Heart right ventricle (tissue), 16 donors: ENCODE results near the gene PNMA6E. TPM values are rescaled to one million over a fixed set of nuclear protein-coding genes. Genes with fewer than 3 reads are reported as not detected.

Experiments used
- ATAC-seq, 8 donors: fragments of 200-7000 bp; cut with Tn5 transposase; one replicate each; pipeline ENCODE4 v1.9.1; 2020; ENCODE audit warnings: mild to moderate bottlenecking in 8 of 8, moderate library complexity in 8 of 8, moderate number of reproducible peaks in 1 of 8
- DNase-seq, 2 donors: peaks; one replicate each; pipeline ENCODE4 v3.0.0-alpha.2; 2020
- H3K27ac ChIP-seq, 10 donors: fragments of 200-600 bp; sonication (generic) in 2 of 10; one replicate each; pipeline versions ENCODE4 v1.5.0 to v1.8.0; 2020 to 2022; ENCODE audit warnings: mild to moderate bottlenecking in 3 of 10
- H3K27me3 ChIP-seq, 7 donors: fragments of 200-600 bp; one replicate each; pipeline ENCODE4 v1.8.0; 2021 to 2022; ENCODE audit warnings: mild to moderate bottlenecking in 2 of 7
- H3K36me3 ChIP-seq, 9 donors: fragments of 200-600 bp; sonication (generic) in 1 of 9; one replicate each; pipeline versions ENCODE4 v1.5.0 to v1.8.0; 2020 to 2022; ENCODE audit warnings: mild to moderate bottlenecking in 2 of 9
- H3K4me1 ChIP-seq, 9 donors: fragments of 200-600 bp; sonication (generic) in 1 of 9; one replicate each; pipeline versions ENCODE4 v1.5.0 to v1.8.0; 2020 to 2022; ENCODE audit warnings: mild to moderate bottlenecking in 4 of 9
- H3K4me3 ChIP-seq, 10 donors: fragments of 200-600 bp; sonication (generic) in 2 of 10; one replicate each; pipeline versions ENCODE4 v1.5.0 to v1.8.0; 2020 to 2022; ENCODE audit warnings: mild to moderate bottlenecking in 7 of 10, moderate library complexity in 2 of 10
- H3K9me3 ChIP-seq, 11 donors: fragments of 200-600 bp in 10 of 11; sonication (generic) in 2 of 11; one replicate each; pipeline versions ENCODE4 v1.5.0 to v1.8.0; 2013 to 2022; ENCODE audit warnings: mild to moderate bottlenecking in 2 of 11, control low read depth in 1 of 11, moderate library complexity in 1 of 11
- WGBS, 2 donors: extraction: QIAGEN DNeasy Blood & Tissue Kit; methylation state at CpG; one replicate each; pipeline ENCODE4 v1.1.7; 2013; ENCODE audit warnings: inconsistent platforms in 1 of 2; 5-methylcytosine and 5-hydroxymethylcytosine counted together
- intact Hi-C, 10 donors: fragments of 100-400 bp; cut with DNase I; formaldehyde crosslinking; loops; one replicate each; pipeline versions ENCODE4 v1.11.1 to v1.14.2; 2022
- long read RNA-seq, 3 donors: library from polyadenylated mRNA; unstranded; transcript quantifications; one replicate each; pipeline ENCODE4 v2.0.0, GENCODE V29; 2020 to 2021
- polyA plus RNA-seq, 2 donors: library from polyadenylated mRNA; stranded (reverse); fragments of 200-250 nt; gene quantifications; one replicate each; pipeline ENCODE4 v1.2.3, GENCODE V29; 2013
- total RNA-seq, 10 donors: library from RNA; stranded (reverse); fragmentation: NEBNext Ultra II Directional in 3 of 10; extraction: Animal tissue kit (Norgen Biotek cat#: 25700) in 3 of 10; gene quantifications; one replicate each; pipeline versions ENCODE4 v1.2.1 to v1.2.4, GENCODE V29; 2021 to 2023
- TF ChIP-seq, protein P1 (sequence below), 9 donors: fragments of 200-600 bp; sonication (generic) in 2 of 9; IDR thresholded peaks; one replicate each; pipeline versions ENCODE4 v1.5.0 to v1.8.0; 2021 to 2022; ENCODE audit warnings: antibody characterized with exemption in 9 of 9, mild to moderate bottlenecking in 5 of 9, moderate library complexity in 1 of 9
- donor health status: Arrhythmogenic right ventricular cardiomyopathy.
- donor health status: ischemic (EF 13 %, LVEDD 7.1; RV severe dilation, severe dysfunction).
- donor health status: healthy with polysubstance abuse.
- donor health status: DM: no; HTN: yes; CAD: no.
- donor health status: DM: no; HTN: no; CAD: no.
- donor health status: ischemic (EF 25% LVEDD 6.9; RV normal size, moderate dysfunction).
- donor health status: ischemic (EF 25% LVEDD 5.7; RV mildly dilated, moderate dysfunction).
- donor health status: healthy.
- donor health status: DM: yes; HTN: yes; CAD: no.
- donor health status: Ischemic cardiomyopathy.
- donor health status: ischemic (EF 35%, LVEDD 5.7; RV mildly dilated, moderate dysfunction).
- donor health status: nonischemic (EF 11% LVEDD 7.7; RV severe dilation, severe dysfunction).
- donor health status: DM: yes; HTN: yes; CAD: no.
- donor health status: PGD.
- donor health status: ischemic (EF 29% LVEDD 5.4; RV normal size, mild dysfunction).
- donor health status: nonischemic (EF 23%, LVEDD 6.1; RV moderate dilation, normal function).

Gene PNMA6E
- total RNA-seq (not detected), polyA plus RNA-seq (not detected)
- long read RNA-seq, donor 1 = 0 reads
- long read RNA-seq, donor 2 = 0 reads
- long read RNA-seq, donor 3, partial matches to known transcripts = 0 of 1 reads
- long read RNA-seq, donor 3, other reads (novel, unspliced or antisense) = 1 of 1 reads

DNA sequence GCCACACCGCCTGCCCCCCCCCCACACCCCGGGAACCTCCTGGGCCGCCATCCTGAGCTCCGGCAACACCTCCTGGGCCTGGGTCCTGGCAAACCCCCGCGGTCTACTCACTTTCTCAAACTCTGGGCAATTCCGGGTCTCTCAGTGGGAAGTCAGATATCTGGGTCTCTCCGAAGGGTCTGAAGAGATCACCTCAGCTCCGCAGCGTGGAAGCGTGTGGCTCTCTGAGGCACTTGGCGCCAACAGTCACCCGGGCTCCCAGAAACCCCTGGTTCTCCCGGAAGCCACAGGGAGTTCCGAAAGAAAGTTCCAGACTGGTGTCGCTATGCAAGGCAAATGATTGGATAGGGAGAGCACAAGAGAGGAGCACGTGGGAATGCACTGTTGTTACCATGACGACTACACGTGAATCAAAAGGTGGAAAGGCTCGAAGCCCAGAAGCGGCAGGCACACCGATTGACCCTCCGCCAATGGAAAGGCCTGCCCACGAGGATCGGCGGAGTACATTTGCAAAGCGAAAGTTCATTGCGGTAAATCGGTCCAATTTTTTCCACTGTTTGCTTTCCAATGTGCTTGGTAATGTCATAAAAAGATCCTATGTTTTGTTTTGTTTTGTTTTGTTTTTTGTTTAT, at the start of gene PNMA6E:
Gene PNMA6E (minus strand): TSS at position 218 of the 632 bp plus-strand sequence. CDS start 2,501 bp downstream, outside the sequence.
- DNase-seq (no peak), ATAC-seq (no peak)
- intact Hi-C loops = no loop called here
- no peak within 1 kb of the TSS for H3K27ac ChIP-seq
- H3K4me3 ChIP-seq = no peak within 1 kb of the TSS
- TF ChIP-seq, protein P1, sequence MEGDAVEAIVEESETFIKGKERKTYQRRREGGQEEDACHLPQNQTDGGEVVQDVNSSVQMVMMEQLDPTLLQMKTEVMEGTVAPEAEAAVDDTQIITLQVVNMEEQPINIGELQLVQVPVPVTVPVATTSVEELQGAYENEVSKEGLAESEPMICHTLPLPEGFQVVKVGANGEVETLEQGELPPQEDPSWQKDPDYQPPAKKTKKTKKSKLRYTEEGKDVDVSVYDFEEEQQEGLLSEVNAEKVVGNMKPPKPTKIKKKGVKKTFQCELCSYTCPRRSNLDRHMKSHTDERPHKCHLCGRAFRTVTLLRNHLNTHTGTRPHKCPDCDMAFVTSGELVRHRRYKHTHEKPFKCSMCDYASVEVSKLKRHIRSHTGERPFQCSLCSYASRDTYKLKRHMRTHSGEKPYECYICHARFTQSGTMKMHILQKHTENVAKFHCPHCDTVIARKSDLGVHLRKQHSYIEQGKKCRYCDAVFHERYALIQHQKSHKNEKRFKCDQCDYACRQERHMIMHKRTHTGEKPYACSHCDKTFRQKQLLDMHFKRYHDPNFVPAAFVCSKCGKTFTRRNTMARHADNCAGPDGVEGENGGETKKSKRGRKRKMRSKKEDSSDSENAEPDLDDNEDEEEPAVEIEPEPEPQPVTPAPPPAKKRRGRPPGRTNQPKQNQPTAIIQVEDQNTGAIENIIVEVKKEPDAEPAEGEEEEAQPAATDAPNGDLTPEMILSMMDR (IDR thresholded peaks at IDR 0.05) = no peak
- no peaks in the 10 kb centered on the region for H3K4me1 ChIP-seq
- H3K9me3 ChIP-seq = peaks cover 0 to 11% (median 0%) of the 10 kb centered on the region in 11 donors
- no peaks in the 10 kb centered on the region for H3K36me3 ChIP-seq
- no peaks in the 10 kb centered on the region for H3K27me3 ChIP-seq
- 92 to 96% methylated on average over 29 of the region's 29 CpGs for WGBS, 2 donors

- H3K27me3 ChIP-seq = peaks cover 0 to 6% (median 0%) of the 10 kb centered on the region in 7 donors
- H3K36me3 ChIP-seq = peaks cover 0 to 50% (median 0%) of the 10 kb centered on the region in 9 donors
- no peak overlapping the region for H3K4me3 ChIP-seq
- no peak for ATAC-seq
- H3K9me3 ChIP-seq = no peaks in the 10 kb centered on the region
- 94 to 98% methylated on average over 8 of the region's 8 CpGs for WGBS, 2 donors
- no peak overlapping the region for H3K27ac ChIP-seq
- DNase-seq = no peak
- intact Hi-C loops = loop anchor here in 1 of 10 donors (10.0 kb wide), 1 partner anchor 54 kb away; no protein-coding TSS in a partner anchor
- TF ChIP-seq, protein P1 (IDR thresholded peaks at IDR 0.05) = no peak
- H3K4me1 ChIP-seq = peaks cover 0 to 2% (median 0%) of the 10 kb centered on the region in 9 donors
Measured at GRCh38 chrX:153450949-153451277, 49.8 kb upstream of the PNMA6E start.

- Histone ChIP-seq H3K27me3 (peaks cover 0 to 6% (median 0%) of the 10 kb centered on the region in 7 donors), H3K4me3 (no peak overlapping the region), H3K27ac (no peak overlapping the region), H3K9me3 (no peaks in the 10 kb centered on the region), H3K36me3 (peaks cover 0 to 44% (median 0%) of the 10 kb centered on the region in 9 donors), H3K4me1 (no peaks in the 10 kb centered on the region)
- 95 to 96% methylated on average over 26 of the region's 26 CpGs for WGBS, 2 donors
- ATAC-seq (no peak), DNase-seq (no peak)
- TF ChIP-seq, protein P1 (IDR thresholded peaks at IDR 0.05) = no peak
- intact Hi-C loops = loop anchor here in 1 of 10 donors (10.0 kb wide), 1 partner anchor 54 kb away; no protein-coding TSS in a partner anchor
Measured at GRCh38 chrX:153450114-153450948, 49.2 kb upstream of the PNMA6E start.

DNA sequence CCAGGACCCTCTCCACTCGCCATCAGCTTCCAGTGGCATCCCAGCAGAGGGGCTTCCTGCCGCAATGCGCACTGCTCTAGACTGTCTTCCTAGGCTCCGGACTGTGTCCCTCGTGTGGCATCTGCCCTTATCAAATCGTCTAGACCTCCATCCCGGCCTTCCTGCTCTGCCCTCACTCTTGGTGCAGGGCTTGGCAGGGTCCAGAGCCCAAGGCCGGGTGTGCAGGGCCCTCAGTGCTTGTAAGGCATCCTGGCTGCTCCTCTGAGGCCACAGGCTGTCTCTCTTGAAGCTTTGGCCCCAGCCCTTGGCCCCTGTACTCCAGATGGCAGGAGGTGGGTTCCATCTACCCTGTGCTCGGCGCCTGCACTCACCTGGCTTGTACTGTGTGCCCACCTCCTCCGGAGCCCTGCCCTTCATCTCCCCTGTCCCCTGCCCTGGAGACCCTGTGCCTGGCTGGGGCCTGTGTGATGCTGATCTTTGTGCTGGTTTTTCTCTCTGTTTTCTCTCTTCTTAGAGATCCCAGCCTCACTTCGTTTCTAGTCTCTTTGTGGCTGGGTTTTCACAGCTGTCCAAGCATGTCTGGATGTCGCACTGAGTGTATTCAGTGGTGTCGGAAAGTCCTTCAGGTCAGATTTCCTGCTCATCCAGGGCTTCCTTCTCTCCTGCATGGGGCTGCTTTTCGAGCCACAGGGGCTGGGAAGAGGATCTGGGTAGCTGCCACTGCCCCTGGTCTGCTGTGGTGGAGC, 48.4 kb upstream of the PNMA6E start:
- ATAC-seq (no peak), DNase-seq (no peak)
- WGBS, 2 donors = 94% methylated on average over 15 of the region's 15 CpGs
- peaks cover 0 to 36% (median 0%) of the 10 kb centered on the region in 9 donors for H3K36me3 ChIP-seq
- no peaks in the 10 kb centered on the region for H3K9me3 ChIP-seq
- no peaks in the 10 kb centered on the region for H3K4me1 ChIP-seq
- TF ChIP-seq, protein P1 (IDR thresholded peaks at IDR 0.05) = no peak
- intact Hi-C loops = loop anchor here in 1 of 10 donors (10.0 kb wide), 1 partner anchor 55 kb away; no protein-coding TSS in a partner anchor
- H3K27me3 ChIP-seq = peaks cover 0 to 6% (median 0%) of the 10 kb centered on the region in 7 donors
- H3K4me3 ChIP-seq = no peak overlapping the region
- H3K27ac ChIP-seq = no peak overlapping the region
